Adrenal gland (tissue), 12 donors: ENCODE measurements around the gene PRKAR1B. TPM values are rescaled to one million over a fixed set of nuclear protein-coding genes. Genes with fewer than 3 reads are reported as not detected.

Source experiments
- DNase-seq, 7 donors: peaks; one replicate each; pipeline ENCODE4 v3.0.0-alpha.2; 2019 to 2020
- H3K27ac ChIP-seq, 5 donors: fragments of 200-600 bp; sonication (generic) in 4 of 5; 1 replicate in 3 of 5; 2 replicates in 2 of 5; pipeline versions ENCODE4 v1.5.1 to v1.8.0; 2016 to 2020; ENCODE audit warnings: mild to moderate bottlenecking in 1 of 5
- H3K27me3 ChIP-seq: fragments of 200-600 bp; 2 replicates; pipeline ENCODE4 v1.8.0; 2021
- H3K36me3 ChIP-seq, 2 donors: fragments of 200-600 bp; replicated peaks in 1 of 2; 1 replicate in 1 of 2; 2 replicates in 1 of 2; pipeline versions ENCODE4 v1.5.1 to v1.8.0; 2018 to 2022
- H3K4me1 ChIP-seq, 2 donors: fragments of 200-600 bp; replicated peaks in 1 of 2; 1 replicate in 1 of 2; 2 replicates in 1 of 2; pipeline versions ENCODE4 v1.5.1 to v1.8.0; 2018 to 2021
- H3K4me3 ChIP-seq, 4 donors: fragments of 200-600 bp; sonication (generic) in 3 of 4; one replicate each; pipeline ENCODE4 v1.5.1; 2016 to 2018
- H3K9me3 ChIP-seq, 3 donors: fragments of 200-600 bp; sonication (generic) in 1 of 3; replicated peaks in 1 of 3; 1 replicate in 2 of 3; 2 replicates in 1 of 3; pipeline versions ENCODE4 v1.5.1 to v1.8.0; 2016 to 2021
- POLR2A ChIP-seq, 2 donors: fragments of 450-650 bp; IDR thresholded peaks; one replicate each; pipeline ENCODE4 v1.6.1; 2017; ENCODE audit warnings: antibody characterized with exemption in 2 of 2, mild to moderate bottlenecking in 2 of 2, moderate library complexity in 1 of 2
- WGBS, 4 donors: extraction: QIAGEN DNeasy Blood & Tissue Kit in 2 of 4; methylation state at CpG; one replicate each; pipeline versions ENCODE4 v1.1.5 to v1.1.7; 2013 to 2017; 5-methylcytosine and 5-hydroxymethylcytosine counted together
- intact Hi-C, 2 donors: fragments of 100-400 bp; cut with DNase I; formaldehyde crosslinking; loops; one replicate each; pipeline versions ENCODE4 v1.14.1 to v1.15.0; 2022 to 2023
- polyA plus RNA-seq, 3 donors: library from polyadenylated mRNA; stranded (reverse); fragments of 200-250 nt in 2 of 3; fragments of 350-450 nt in 1 of 3; fragmentation: Illumina TruSeq in 1 of 3; extraction: RNeasy Lipid Tissue Mini Kit (QIAGEN cat#74804) in 1 of 3; gene quantifications; one replicate each; pipeline ENCODE4 v1.2.3, GENCODE V29; 2013 to 2014
- total RNA-seq, 9 donors: library from RNA; depleted of rRNA in 4 of 9; stranded (reverse); fragments of >200 nt in 4 of 9; fragments of 120-200 nt in 1 of 9; fragmentation: NEBNext Ultra II Directional in 1 of 9; extraction: Animal tissue kit (Norgen Biotek cat#: 25700) in 1 of 9; gene quantifications; one replicate each; pipeline versions ENCODE4 v1.1.0 to v1.2.4, GENCODE V29; 2013 to 2023
- TF ChIP-seq, protein P1 (sequence below), 6 experiments: fragments of 450-650 bp in 4 of 6; fragments of 200-600 bp in 2 of 6; sonication (generic) in 1 of 6; IDR thresholded peaks; 1 replicate in 5 of 6; 2 replicates in 1 of 6; pipeline versions ENCODE4 v1.5.1 to v1.8.0; 2016 to 2021; ENCODE audit warnings: antibody characterized with exemption in 6 of 6, mild to moderate bottlenecking in 2 of 6, moderate library complexity in 1 of 6
- donor health status: healthy with polysubstance abuse.
- donor health status: Bipolar disorder and iron deficiency.
- donor health status: DM: yes; HTN: yes; CAD: no.
- donor health status: DM: no; HTN: no; CAD: no.
- donor health status: DM: no; HTN: no; CAD: no.
- donor health status: DM: yes; HTN: yes; CAD: no.

PRKAR1B gene
- total and polyA plus RNA-seq, 12 donors: 5.2 to 21.5 (median 11.7) TPM

DNA sequence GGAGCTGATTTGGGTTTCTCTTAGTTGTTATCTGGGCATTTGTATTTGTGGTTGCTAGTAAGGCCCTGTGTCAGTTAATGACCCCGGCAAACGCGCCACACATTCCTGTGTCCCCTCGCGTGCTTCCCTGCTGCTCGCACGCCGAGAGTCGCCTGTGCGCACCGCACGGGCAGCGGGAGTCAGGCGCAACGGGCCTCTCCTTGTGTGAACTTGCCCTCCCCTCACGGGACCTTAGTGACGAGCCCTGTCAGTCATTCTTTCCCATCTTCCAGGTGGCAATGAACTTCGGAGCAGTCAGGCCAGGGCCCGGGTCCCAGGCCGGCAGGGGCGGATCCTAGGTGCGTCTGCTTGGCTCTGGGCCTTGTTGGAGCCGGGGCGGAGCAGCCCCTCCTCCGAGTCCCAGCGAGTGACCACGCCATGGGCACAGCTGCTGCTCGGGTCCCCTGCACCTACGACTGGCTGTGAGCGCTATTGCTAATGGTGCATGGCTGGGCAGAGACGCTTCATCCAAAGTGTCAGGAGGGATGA lies 12.4 kb upstream of the PRKAR1B start:
- 95 to 99% (median 98%) methylated on average over 21 to 31 of the region's 31 CpGs for WGBS, 4 donors
- Histone ChIP-seq H3K9me3 (no peaks in the 10 kb centered on the region), H3K27ac (no peak overlapping the region), H3K4me1 (no peaks in the 10 kb centered on the region), H3K4me3 (no peak overlapping the region), H3K36me3 (peaks cover 0 to 23% of the 10 kb centered on the region in 2 donors), H3K27me3 (no peaks in the 10 kb centered on the region)
- peak in 1 of 7 donors; percentile 12 for DNase-seq
- no peak for TF ChIP-seq POLR2A (IDR thresholded peaks at IDR 0.05)
- TF ChIP-seq, protein P1, sequence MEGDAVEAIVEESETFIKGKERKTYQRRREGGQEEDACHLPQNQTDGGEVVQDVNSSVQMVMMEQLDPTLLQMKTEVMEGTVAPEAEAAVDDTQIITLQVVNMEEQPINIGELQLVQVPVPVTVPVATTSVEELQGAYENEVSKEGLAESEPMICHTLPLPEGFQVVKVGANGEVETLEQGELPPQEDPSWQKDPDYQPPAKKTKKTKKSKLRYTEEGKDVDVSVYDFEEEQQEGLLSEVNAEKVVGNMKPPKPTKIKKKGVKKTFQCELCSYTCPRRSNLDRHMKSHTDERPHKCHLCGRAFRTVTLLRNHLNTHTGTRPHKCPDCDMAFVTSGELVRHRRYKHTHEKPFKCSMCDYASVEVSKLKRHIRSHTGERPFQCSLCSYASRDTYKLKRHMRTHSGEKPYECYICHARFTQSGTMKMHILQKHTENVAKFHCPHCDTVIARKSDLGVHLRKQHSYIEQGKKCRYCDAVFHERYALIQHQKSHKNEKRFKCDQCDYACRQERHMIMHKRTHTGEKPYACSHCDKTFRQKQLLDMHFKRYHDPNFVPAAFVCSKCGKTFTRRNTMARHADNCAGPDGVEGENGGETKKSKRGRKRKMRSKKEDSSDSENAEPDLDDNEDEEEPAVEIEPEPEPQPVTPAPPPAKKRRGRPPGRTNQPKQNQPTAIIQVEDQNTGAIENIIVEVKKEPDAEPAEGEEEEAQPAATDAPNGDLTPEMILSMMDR (IDR thresholded peaks at IDR 0.05): no peak
- intact Hi-C loops: no loop called here

DNA sequence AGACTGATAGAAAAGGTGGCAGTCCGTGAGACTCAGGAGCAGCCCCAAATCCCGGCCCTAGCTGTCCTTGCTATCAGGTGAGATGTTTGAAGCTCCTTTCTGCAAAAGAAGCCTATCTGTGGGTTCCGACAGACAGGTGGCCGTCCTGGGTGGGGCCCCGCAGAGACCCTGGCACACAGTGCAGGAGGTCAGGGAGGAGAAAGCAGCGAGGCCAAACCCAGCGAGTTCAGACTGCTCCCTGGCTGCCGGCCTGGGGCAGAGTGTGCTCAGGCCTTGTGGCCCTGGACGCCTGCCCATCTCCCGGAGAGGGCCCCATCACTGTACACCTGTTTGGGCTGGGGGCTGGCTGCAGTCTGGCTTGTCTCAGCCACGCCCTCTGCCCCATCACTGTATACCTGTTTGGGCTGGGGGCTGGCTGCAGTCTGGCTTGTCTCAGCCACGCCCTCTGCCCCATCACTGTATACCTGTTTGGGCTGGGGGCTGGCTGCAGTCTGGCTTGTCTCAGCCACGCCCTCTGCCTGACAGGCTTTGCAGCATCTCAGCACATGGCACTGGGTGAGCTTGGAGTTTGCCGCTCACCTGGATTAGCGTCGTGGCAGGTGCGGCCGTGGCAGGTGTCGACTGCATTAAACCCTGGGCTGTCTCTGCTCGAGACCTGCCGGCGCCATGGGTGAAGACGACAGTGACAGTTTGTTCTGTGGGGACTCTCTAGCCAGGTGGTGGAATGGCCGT lies 11.8 kb upstream of the PRKAR1B start:
- 90 to 96% (median 93%) methylated on average over 8 to 24 of the region's 24 CpGs for WGBS, 4 donors
- Histone ChIP-seq H3K27me3 (no peaks in the 10 kb centered on the region), H3K4me1 (no peaks in the 10 kb centered on the region), H3K4me3 (no peak overlapping the region), H3K36me3 (peaks cover 0 to 23% of the 10 kb centered on the region in 2 donors), H3K9me3 (no peaks in the 10 kb centered on the region), H3K27ac (no peak overlapping the region)
- intact Hi-C loops: no loop called here
- peak in 2 of 7 donors; percentile 5 to 6 for DNase-seq
- TF ChIP-seq POLR2A (IDR thresholded peaks at IDR 0.05): no peak
- TF ChIP-seq, protein P1 (IDR thresholded peaks at IDR 0.05): no peak

DNA sequence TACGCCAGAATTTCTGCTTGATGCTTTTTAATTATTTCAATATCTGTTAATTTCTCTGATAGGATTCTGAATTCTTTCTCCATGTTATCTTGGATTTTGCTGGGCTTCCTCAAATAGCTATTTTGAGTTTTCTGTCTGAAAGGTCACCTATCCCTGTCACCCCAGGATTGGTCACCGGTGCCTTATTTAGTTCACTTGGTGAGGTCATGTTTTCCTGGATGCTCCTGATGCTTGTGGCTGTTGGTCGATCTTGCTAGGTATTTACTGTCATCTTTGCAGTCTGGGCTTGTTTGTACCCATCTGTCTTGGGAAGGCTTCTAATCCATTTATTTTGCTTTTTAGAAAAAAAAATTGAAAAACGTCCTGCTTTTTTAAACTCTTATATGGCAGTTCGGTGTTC lies 11.2 kb upstream of the PRKAR1B start:
- 83 to 89% (median 88%) methylated on average over 5 of the region's 5 CpGs for WGBS, 4 donors
- Histone ChIP-seq H3K27ac (no peak overlapping the region), H3K36me3 (peaks cover 0 to 23% of the 10 kb centered on the region in 2 donors), H3K4me1 (no peaks in the 10 kb centered on the region), H3K9me3 (no peaks in the 10 kb centered on the region), H3K27me3 (no peaks in the 10 kb centered on the region), H3K4me3 (no peak overlapping the region)
- peak in 1 of 7 donors; percentile 1 for DNase-seq
- intact Hi-C loops: no loop called here
- TF ChIP-seq, protein P1 (IDR thresholded peaks at IDR 0.05): no peak
- TF ChIP-seq POLR2A (IDR thresholded peaks at IDR 0.05): no peak

DNA sequence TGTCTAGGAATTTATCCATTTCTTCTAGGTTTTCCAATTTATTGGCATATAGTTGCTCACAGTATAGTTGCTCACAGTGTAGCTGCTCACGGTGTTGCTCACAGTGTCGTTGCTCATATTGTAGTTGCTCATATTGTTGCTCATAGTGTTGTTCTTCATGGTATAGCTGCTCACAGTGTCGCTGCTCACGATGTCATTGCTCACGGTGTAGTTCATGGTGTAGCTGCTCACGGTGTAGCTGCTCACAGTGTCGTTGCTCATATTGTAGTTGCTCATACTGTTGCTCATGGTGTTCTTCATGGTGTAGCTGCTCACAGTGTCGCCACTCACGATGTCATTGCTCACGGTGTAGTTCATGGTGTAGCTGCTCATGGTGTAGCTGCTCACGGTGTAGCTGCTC lies 7.7 kb upstream of the PRKAR1B start:
- no peak overlapping the region for H3K4me3 ChIP-seq
- H3K9me3 ChIP-seq: no peaks in the 10 kb centered on the region
- no peak for DNase-seq
- no peaks in the 10 kb centered on the region for H3K4me1 ChIP-seq
- no peaks in the 10 kb centered on the region for H3K27me3 ChIP-seq
- WGBS, 4 donors: 88 to 98% (median 94%) methylated on average over 11 of the region's 11 CpGs
- H3K36me3 ChIP-seq: no peaks in the 10 kb centered on the region
- H3K27ac ChIP-seq: no peak overlapping the region
- intact Hi-C loops: no loop called here
- TF ChIP-seq, protein P1 (IDR thresholded peaks at IDR 0.05): no peak
- no peak for TF ChIP-seq POLR2A (IDR thresholded peaks at IDR 0.05)
